GM12864 (cell line): ENCODE data around the gene HOXB1.

Experiments
- DNase-seq: peaks from one replicate; pipeline ENCODE4 v3.0.0-alpha.2; 2011; ENCODE audit warnings: low read depth
- H3K4me3 ChIP-seq: 2 replicates; pipeline ENCODE4 v1.5.1; 2011; ENCODE audit warnings: mild to moderate bottlenecking, low read depth, low read length, control low read depth
- TF ChIP-seq, protein P1 (sequence below): IDR thresholded peaks from 2 replicates; pipeline ENCODE4 v1.5.1; 2011; ENCODE audit warnings: low read depth, mild to moderate bottlenecking, moderate library complexity, low read length, control low read depth, inconsistent platforms; ENCODE audit errors: missing control alignments

Gene HOXB1

GRCh38 chr17:48566717-48567116, 35.9 kb upstream of the HOXB1 start:
- no peak overlapping the region for H3K4me3 ChIP-seq
- TF ChIP-seq, protein P1, sequence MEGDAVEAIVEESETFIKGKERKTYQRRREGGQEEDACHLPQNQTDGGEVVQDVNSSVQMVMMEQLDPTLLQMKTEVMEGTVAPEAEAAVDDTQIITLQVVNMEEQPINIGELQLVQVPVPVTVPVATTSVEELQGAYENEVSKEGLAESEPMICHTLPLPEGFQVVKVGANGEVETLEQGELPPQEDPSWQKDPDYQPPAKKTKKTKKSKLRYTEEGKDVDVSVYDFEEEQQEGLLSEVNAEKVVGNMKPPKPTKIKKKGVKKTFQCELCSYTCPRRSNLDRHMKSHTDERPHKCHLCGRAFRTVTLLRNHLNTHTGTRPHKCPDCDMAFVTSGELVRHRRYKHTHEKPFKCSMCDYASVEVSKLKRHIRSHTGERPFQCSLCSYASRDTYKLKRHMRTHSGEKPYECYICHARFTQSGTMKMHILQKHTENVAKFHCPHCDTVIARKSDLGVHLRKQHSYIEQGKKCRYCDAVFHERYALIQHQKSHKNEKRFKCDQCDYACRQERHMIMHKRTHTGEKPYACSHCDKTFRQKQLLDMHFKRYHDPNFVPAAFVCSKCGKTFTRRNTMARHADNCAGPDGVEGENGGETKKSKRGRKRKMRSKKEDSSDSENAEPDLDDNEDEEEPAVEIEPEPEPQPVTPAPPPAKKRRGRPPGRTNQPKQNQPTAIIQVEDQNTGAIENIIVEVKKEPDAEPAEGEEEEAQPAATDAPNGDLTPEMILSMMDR = no peak
- no peak for DNase-seq

DNA sequence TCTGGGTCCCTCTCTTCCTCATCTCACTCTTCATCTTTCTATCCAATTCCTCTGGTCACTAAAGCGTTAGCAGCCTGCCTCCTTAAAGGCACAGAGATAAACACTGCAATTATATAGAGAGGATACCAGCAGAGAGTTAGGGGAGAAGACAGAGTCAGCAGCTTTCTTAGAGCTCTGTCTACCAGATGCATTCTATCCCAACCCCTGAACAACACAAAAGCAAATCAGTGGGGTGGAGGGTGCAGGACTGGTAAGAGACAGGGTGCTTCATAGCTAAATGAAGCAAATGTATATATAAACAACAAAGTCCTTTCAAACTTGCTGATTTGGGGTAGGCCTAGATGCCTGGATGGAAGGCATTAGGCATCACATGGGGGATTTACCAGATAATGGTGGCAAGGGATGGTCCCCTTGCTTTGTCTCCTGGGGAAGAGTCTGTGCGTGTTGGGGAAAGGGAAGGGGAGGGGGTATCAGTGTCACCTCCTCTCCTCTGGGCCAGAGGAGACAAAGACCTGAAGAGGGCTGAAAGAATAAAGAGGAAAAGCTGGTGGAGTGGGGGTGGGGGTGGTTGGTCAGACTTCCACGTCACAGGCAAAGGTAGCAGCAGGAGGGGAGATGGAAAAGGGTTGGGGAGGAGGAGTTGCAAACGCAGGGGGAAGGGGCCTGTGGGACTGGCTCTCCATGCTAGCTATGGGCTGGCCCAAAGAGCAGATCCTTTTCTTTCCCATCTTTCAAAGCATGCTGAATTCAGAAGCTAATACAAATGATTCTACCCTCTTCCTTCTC, 35.3 kb upstream of the HOXB1 start:
- no peak for DNase-seq
- no peak overlapping the region for H3K4me3 ChIP-seq
- TF ChIP-seq, protein P1 = no peak

DNA sequence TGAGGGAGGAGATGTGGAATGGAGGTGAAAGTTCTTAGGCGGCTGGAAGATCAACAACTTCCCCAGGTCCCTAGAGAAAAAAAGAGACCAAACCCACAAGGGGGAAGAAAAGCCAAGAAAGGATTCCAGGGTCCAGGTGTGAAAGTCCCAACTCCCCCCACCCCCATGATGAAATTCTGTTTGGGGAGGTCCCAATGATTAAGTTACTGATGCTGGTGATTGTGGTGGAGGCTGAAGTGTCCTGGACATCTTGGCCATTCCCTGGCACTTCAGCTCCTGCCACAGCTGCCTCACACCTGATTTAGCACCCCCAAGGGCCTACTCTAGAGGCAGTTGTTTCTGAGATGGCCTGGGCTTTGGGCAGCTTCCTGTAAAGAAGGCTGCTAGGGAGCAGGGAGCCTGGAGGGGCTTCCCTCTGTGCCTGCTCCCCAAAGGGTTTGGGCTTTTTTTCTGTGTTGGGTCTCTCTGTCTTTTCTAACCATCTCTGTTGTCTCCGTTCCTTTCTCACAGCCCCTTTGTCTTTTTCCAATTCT, 34.3 kb upstream of the HOXB1 start:
- H3K4me3 ChIP-seq = no peak overlapping the region
- no peak for DNase-seq
- TF ChIP-seq, protein P1 = no peak

DNA sequence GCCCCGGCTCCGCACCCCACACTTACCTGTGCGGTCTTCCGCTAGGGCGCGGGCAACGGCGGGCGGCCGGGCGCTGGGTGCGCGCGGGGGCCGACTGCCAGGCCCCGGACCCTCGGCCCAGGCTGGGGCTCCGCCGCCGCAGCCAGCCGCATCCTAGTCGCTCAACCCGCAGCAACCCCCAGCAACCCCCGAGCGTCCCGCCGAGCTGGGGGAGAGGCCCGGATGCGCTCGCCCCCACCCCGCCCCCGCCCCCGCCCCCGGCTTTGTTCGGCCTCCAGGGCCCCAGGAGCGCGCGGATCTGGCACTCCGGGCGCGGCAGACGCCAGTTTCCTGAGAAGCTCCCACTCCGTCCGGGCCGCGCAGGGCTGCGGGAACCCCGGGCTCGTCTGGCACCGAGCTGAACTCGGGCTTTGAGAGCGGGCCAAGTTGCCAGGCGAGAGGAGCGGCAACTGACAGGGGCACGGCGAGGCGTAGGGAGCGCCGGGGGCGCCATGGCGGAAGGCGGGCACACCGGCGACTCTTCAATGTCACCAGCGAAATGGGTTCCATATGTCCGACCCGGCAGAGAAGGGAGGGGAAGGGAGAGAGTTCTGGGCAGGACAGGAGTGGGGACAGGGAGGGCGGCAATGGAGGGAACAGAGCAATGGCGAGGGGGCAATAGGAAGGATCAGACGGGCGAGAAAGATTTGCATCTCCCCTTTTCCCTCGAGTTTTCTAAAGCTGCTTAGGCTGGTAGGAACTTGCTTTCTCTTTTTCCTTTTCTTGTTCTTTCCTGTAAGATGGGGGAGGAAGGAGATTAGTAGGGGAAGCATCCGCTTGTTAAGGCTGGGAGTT, 33.6 kb upstream of the HOXB1 start:
- H3K4me3 ChIP-seq = no peak overlapping the region
- DNase-seq = no peak
- TF ChIP-seq, protein P1 = no peak

- no peak overlapping the region for H3K4me3 ChIP-seq
- DNase-seq = no peak
- TF ChIP-seq, protein P1 = no peak
Measured at GRCh38 chr17:48563867-48564187, 33.0 kb upstream of the HOXB1 start.

DNA sequence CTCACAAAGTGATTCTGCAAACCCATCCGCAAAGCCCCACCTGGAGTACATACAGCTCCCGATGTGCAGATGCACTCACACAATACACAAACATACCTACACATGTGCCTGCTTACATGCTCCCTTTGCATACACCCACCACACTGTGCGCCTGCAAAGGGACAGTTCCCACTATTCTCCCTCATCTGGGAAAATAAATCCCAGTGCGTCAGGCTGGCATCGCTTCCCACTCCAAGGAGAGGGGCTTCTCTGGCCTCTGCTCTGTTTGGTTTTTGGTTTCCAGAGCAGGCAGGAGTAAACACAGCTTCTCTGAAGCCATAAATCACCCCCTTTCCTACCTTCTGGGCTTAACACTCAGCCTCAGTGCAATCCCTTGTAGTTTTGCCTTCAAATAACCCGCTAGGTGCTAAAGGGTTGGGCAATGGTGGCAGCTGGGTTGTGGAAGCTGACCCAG, 32.6 kb upstream of the HOXB1 start:
- DNase-seq = no peak
- TF ChIP-seq, protein P1 = no peak

More for the DNA sequence above, 32.6 kb upstream of the HOXB1 start:
- no peak overlapping the region for H3K4me3 ChIP-seq
